Keratinocyte (primary cell): Measurements from ENCODE around the gene TYRP1.

Experiments used
- EZH2 ChIP-seq: IDR thresholded peaks from one replicate; pipeline ENCODE4 v1.6.1; 2012; ENCODE audit warnings: inconsistent platforms, mild to moderate bottlenecking, low read length, moderate library complexity
- TF ChIP-seq, protein P1 (sequence below), 3 experiments: IDR thresholded peaks in 1 of 3; conservative IDR thresholded peaks in 1 of 3; optimal IDR thresholded peaks in 1 of 3; 2 replicates in 2 of 3; 3 replicates in 1 of 3; pipeline versions ENCODE3 to v1.5.1; 2011; ENCODE audit warnings: low read length in 3 of 3, mild to moderate bottlenecking in 3 of 3, moderate library complexity in 2 of 3, control low read depth in 1 of 3, inconsistent platforms in 1 of 3; ENCODE audit not compliant: insufficient read depth in 2 of 3; ENCODE audit errors: extremely low read depth in 1 of 3

DNA sequence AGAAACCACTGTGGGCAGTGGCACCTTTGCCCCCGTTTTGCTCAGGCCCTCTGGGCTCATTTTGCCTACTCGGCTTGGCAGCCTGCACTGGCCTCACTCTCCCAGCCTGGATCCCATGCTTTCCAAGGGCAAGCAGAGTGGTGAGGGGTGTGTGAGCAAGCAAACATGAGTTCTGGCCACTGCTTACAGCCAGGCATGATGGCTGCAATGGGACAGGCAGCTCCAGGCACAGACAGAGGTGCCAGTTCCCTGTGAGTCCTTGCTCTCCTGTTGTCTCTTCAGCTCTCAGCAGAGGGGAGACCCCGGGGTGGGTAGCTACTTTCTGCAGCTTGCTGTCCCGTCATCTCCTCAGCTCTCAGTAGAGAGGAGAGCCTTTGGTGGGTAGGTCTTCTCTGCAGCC, 35.2 kb upstream of the TYRP1 start:
- TF ChIP-seq, protein P1, sequence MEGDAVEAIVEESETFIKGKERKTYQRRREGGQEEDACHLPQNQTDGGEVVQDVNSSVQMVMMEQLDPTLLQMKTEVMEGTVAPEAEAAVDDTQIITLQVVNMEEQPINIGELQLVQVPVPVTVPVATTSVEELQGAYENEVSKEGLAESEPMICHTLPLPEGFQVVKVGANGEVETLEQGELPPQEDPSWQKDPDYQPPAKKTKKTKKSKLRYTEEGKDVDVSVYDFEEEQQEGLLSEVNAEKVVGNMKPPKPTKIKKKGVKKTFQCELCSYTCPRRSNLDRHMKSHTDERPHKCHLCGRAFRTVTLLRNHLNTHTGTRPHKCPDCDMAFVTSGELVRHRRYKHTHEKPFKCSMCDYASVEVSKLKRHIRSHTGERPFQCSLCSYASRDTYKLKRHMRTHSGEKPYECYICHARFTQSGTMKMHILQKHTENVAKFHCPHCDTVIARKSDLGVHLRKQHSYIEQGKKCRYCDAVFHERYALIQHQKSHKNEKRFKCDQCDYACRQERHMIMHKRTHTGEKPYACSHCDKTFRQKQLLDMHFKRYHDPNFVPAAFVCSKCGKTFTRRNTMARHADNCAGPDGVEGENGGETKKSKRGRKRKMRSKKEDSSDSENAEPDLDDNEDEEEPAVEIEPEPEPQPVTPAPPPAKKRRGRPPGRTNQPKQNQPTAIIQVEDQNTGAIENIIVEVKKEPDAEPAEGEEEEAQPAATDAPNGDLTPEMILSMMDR (optimal IDR thresholded peaks at IDR 0.05 in 1 of 3, IDR thresholded peaks at IDR 0.05 in 1 of 3, conservative IDR thresholded peaks at IDR 0.05 in 1 of 3; ENCODE audit: extremely low read depth in 1 of 3, insufficient read depth in 2 of 3, low read length in 3 of 3), result no peak
- TF ChIP-seq EZH2, result no peak
